Heart right ventricle (tissue), 16 donors: ENCODE data around the gene RAG1. TPM values are rescaled to one million over a fixed set of nuclear protein-coding genes. Genes with fewer than 3 reads are reported as not detected.
"Not testable (repeated sequence)": the region's sequence is repeated elsewhere in the genome, so short reads cannot be mapped to it uniquely, and the experiment has no call there.

Source experiments
- ATAC-seq, 8 donors: fragments of 200-7000 bp; cut with Tn5 transposase; one replicate each; pipeline ENCODE4 v1.9.1; 2020; ENCODE audit warnings: mild to moderate bottlenecking in 8 of 8, moderate library complexity in 8 of 8, moderate number of reproducible peaks in 1 of 8
- DNase-seq, 2 donors: peaks; one replicate each; pipeline ENCODE4 v3.0.0-alpha.2; 2020
- H3K27ac ChIP-seq, 10 donors: fragments of 200-600 bp; sonication (generic) in 2 of 10; one replicate each; pipeline versions ENCODE4 v1.5.0 to v1.8.0; 2020 to 2022; ENCODE audit warnings: mild to moderate bottlenecking in 3 of 10
- H3K27me3 ChIP-seq, 7 donors: fragments of 200-600 bp; one replicate each; pipeline ENCODE4 v1.8.0; 2021 to 2022; ENCODE audit warnings: mild to moderate bottlenecking in 2 of 7
- H3K36me3 ChIP-seq, 9 donors: fragments of 200-600 bp; sonication (generic) in 1 of 9; one replicate each; pipeline versions ENCODE4 v1.5.0 to v1.8.0; 2020 to 2022; ENCODE audit warnings: mild to moderate bottlenecking in 2 of 9
- H3K4me1 ChIP-seq, 9 donors: fragments of 200-600 bp; sonication (generic) in 1 of 9; one replicate each; pipeline versions ENCODE4 v1.5.0 to v1.8.0; 2020 to 2022; ENCODE audit warnings: mild to moderate bottlenecking in 4 of 9
- H3K4me3 ChIP-seq, 10 donors: fragments of 200-600 bp; sonication (generic) in 2 of 10; one replicate each; pipeline versions ENCODE4 v1.5.0 to v1.8.0; 2020 to 2022; ENCODE audit warnings: mild to moderate bottlenecking in 7 of 10, moderate library complexity in 2 of 10
- H3K9me3 ChIP-seq, 11 donors: fragments of 200-600 bp in 10 of 11; sonication (generic) in 2 of 11; one replicate each; pipeline versions ENCODE4 v1.5.0 to v1.8.0; 2013 to 2022; ENCODE audit warnings: mild to moderate bottlenecking in 2 of 11, control low read depth in 1 of 11, moderate library complexity in 1 of 11
- WGBS, 2 donors: extraction: QIAGEN DNeasy Blood & Tissue Kit; methylation state at CpG; one replicate each; pipeline ENCODE4 v1.1.7; 2013; ENCODE audit warnings: inconsistent platforms in 1 of 2; 5-methylcytosine and 5-hydroxymethylcytosine counted together
- intact Hi-C, 10 donors: fragments of 100-400 bp; cut with DNase I; formaldehyde crosslinking; loops; one replicate each; pipeline versions ENCODE4 v1.11.1 to v1.14.2; 2022
- polyA plus RNA-seq, 2 donors: library from polyadenylated mRNA; stranded (reverse); fragments of 200-250 nt; gene quantifications; one replicate each; pipeline ENCODE4 v1.2.3, GENCODE V29; 2013
- total RNA-seq, 10 donors: library from RNA; stranded (reverse); fragmentation: NEBNext Ultra II Directional in 3 of 10; extraction: Animal tissue kit (Norgen Biotek cat#: 25700) in 3 of 10; gene quantifications; one replicate each; pipeline versions ENCODE4 v1.2.1 to v1.2.4, GENCODE V29; 2021 to 2023
- TF ChIP-seq, protein P1 (sequence below), 9 donors: fragments of 200-600 bp; sonication (generic) in 2 of 9; IDR thresholded peaks; one replicate each; pipeline versions ENCODE4 v1.5.0 to v1.8.0; 2021 to 2022; ENCODE audit warnings: antibody characterized with exemption in 9 of 9, mild to moderate bottlenecking in 5 of 9, moderate library complexity in 1 of 9
- donor health status: Arrhythmogenic right ventricular cardiomyopathy.
- donor health status: ischemic (EF 13 %, LVEDD 7.1; RV severe dilation, severe dysfunction).
- donor health status: healthy with polysubstance abuse.
- donor health status: DM: no; HTN: yes; CAD: no.
- donor health status: DM: no; HTN: no; CAD: no.
- donor health status: ischemic (EF 25% LVEDD 6.9; RV normal size, moderate dysfunction).
- donor health status: ischemic (EF 25% LVEDD 5.7; RV mildly dilated, moderate dysfunction).
- donor health status: healthy.
- donor health status: DM: yes; HTN: yes; CAD: no.
- donor health status: Ischemic cardiomyopathy.
- donor health status: ischemic (EF 35%, LVEDD 5.7; RV mildly dilated, moderate dysfunction).
- donor health status: nonischemic (EF 11% LVEDD 7.7; RV severe dilation, severe dysfunction).
- donor health status: DM: yes; HTN: yes; CAD: no.
- donor health status: PGD.
- donor health status: ischemic (EF 29% LVEDD 5.4; RV normal size, mild dysfunction).
- donor health status: nonischemic (EF 23%, LVEDD 6.1; RV moderate dilation, normal function).

Gene RAG1
- total and polyA plus RNA-seq, 12 donors, result 0.26 to 2.1 (median 1.2) TPM

DNA sequence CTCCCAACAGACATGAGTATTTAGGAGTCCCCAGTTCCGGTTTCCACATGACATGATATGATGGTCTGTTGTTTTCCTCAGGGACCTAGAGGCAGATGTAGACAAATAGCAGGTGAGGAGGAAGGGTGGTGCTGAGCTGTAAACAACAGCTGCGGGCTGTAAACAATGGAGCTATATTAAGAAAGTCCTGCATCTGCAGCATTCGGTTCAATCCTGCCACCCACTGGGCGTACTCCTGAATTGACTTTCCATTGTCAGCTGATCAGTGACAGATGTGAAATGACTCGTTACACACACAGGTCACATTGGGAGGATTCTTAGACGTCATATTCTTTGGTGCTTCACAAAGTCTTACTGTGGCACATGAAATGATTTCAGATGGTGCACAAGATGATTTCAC is 26.8 kb upstream of the RAG1 start:
- intact Hi-C loops, result no loop called here
- WGBS, 2 donors, result 26 to 34% methylated on average over 6 of the region's 6 CpGs
- DNase-seq (peak in 1 of 2 donors; percentile 60), ATAC-seq (peak; percentile 38 to 92 (median 82))
- TF ChIP-seq, protein P1, sequence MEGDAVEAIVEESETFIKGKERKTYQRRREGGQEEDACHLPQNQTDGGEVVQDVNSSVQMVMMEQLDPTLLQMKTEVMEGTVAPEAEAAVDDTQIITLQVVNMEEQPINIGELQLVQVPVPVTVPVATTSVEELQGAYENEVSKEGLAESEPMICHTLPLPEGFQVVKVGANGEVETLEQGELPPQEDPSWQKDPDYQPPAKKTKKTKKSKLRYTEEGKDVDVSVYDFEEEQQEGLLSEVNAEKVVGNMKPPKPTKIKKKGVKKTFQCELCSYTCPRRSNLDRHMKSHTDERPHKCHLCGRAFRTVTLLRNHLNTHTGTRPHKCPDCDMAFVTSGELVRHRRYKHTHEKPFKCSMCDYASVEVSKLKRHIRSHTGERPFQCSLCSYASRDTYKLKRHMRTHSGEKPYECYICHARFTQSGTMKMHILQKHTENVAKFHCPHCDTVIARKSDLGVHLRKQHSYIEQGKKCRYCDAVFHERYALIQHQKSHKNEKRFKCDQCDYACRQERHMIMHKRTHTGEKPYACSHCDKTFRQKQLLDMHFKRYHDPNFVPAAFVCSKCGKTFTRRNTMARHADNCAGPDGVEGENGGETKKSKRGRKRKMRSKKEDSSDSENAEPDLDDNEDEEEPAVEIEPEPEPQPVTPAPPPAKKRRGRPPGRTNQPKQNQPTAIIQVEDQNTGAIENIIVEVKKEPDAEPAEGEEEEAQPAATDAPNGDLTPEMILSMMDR (IDR thresholded peaks at IDR 0.05), result peak; percentile 24 to 74 (median 55)
- Histone ChIP-seq H3K4me1 (peaks cover 0 to 11% (median 0%) of the 10 kb centered on the region in 9 donors), H3K27me3 (no peaks in the 10 kb centered on the region), H3K27ac (no peak overlapping the region), H3K9me3 (no peaks in the 10 kb centered on the region), H3K4me3 (no peak overlapping the region), H3K36me3 (no peaks in the 10 kb centered on the region)

DNA sequence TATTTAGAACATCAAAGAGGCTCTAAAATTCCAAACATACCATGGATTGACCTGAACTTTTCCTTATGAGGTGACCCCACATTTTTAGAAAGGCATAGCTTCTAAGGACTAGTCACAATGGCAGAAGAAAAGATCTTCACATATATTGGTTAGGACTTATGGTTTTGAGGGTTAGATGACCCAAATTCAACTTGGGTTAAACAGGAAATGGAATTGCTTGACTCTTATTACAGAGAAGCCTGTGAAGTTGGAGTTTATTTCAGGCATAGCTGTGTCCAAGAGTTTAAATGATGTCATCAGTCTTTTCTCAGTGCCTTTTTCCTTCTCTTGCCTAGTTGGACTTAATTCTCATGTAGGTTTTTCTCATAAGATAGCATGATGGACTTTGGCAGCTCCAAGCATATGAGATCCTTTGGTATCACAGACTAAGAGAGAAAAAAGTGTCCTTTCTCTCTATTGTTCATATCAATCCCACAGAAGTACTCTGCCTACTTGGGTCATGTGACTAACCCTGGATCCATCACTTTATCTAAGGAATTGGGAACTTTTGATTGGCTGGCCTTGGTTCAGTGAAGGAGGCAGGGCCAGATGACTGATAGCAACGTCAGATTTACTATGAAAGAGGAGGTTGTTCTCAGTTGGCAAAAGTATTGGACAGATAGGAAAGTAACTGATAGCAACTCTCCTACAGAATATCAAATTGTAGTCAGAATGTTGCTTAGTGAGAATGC is 17.3 kb upstream of the RAG1 start:
- H3K4me1 ChIP-seq, result peaks cover 0 to 3% (median 0%) of the 10 kb centered on the region in 9 donors
- WGBS, 2 donors, result 12 to 15% methylated on average over 1 of the region's 1 CpG
- intact Hi-C loops, result no loop called here
- TF ChIP-seq, protein P1 (IDR thresholded peaks at IDR 0.05), result no peak
- H3K27me3 ChIP-seq, result no peaks in the 10 kb centered on the region
- no peaks in the 10 kb centered on the region for H3K36me3 ChIP-seq
- ATAC-seq (no peak), DNase-seq (no peak)
- peaks cover 0 to 5% (median 0%) of the 10 kb centered on the region in 11 donors for H3K9me3 ChIP-seq
- H3K27ac ChIP-seq, result no peak overlapping the region
- H3K4me3 ChIP-seq, result no peak overlapping the region

DNA sequence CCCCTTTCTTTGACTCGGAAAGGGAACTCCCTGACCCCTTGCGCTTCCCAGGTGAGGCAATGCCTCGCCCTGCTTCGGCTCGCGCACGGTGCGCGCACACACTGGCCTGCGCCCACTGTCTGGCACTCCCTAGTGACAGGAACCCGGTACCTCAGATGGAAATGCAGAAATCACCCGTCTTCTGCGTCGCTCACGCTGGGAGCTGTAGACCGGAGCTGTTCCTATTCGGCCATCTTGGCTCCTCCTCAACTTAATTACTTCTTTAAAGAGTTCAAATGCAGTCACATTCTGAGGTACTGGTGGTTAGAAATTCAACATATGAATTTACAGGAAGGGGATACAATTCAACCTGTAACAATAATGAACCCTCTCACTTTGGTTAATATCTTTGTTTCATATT is 10.4 kb upstream of the RAG1 start:
- H3K4me1 ChIP-seq, H3K36me3 ChIP-seq, DNase-seq, ATAC-seq, intact Hi-C loops, H3K27ac ChIP-seq, H3K4me3 ChIP-seq, H3K27me3 ChIP-seq: not testable (repeated sequence)
- WGBS, 2 donors, result 91 to 93% methylated on average over 14 of the region's 17 CpGs
- peaks cover 0 to 21% (median 5%) of the 10 kb centered on the region in 11 donors for H3K9me3 ChIP-seq

DNA sequence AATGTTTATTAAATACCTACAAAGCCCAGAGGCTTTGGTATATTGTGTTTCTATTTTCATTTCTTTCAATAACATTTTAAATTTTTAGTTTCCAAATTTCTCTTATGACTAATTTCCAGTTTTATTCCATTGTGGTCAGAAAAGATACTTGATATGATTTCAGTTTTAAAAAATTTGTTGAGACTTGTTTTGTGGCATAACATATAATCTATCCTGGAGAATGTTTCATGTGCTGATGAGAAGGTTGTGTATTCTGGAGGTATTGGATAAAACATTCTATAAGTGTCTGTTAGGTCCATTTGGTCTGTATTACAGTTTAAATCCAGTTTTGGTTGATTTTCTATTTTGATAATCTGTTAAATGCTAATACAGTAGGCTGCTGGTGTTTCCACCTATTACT is 9.8 kb upstream of the RAG1 start:
- Histone ChIP-seq H3K4me3 (no peak overlapping the region), H3K9me3 (peaks cover 0 to 21% (median 5%) of the 10 kb centered on the region in 11 donors), H3K27me3 (no peaks in the 10 kb centered on the region), H3K4me1 (no peaks in the 10 kb centered on the region), H3K36me3 (no peaks in the 10 kb centered on the region), H3K27ac (peak overlapping the region in 1 of 10 donors; percentile 51)
- DNase-seq, result no peak
- TF ChIP-seq, protein P1 (IDR thresholded peaks at IDR 0.05), result no peak
- ATAC-seq, result no peak
- intact Hi-C loops, result no loop called here
